Cardiac fibroblast (primary cell): Measurements from ENCODE around the gene HNRNPLL.

Source experiments
- DNase-seq, 2 donors: peaks; one replicate each; pipeline versions ENCODE4 v3.0.0 to v3.0.0-alpha.2; 2010; ENCODE audit warnings: low read depth in 2 of 2
- H3K4me3 ChIP-seq, 2 donors: replicated peaks in 1 of 2; 1 replicate in 1 of 2; 2 replicates in 1 of 2; pipeline ENCODE4 v1.5.1; 2011; ENCODE audit warnings: low read depth in 2 of 2, low read length in 2 of 2, mild to moderate bottlenecking in 2 of 2, moderate library complexity in 1 of 2
- CTCF ChIP-seq: IDR thresholded peaks from one replicate; pipeline ENCODE4 v1.5.1; 2011; ENCODE audit warnings: low read depth, mild to moderate bottlenecking, low read length, inconsistent platforms

HNRNPLL gene

GRCh38 chr2:38631976-38632375 is 29.2 kb upstream of the HNRNPLL start:
- no peak for DNase-seq
- no peak overlapping the region for H3K4me3 ChIP-seq
- TF ChIP-seq CTCF: no peak

- peak in 1 of 2 donors; percentile 36 for DNase-seq
- TF ChIP-seq CTCF: no peak
- no peak overlapping the region for H3K4me3 ChIP-seq
Observed at GRCh38 chr2:38629684-38630083, 27.0 kb upstream of the HNRNPLL start.

- no peak overlapping the region for H3K4me3 ChIP-seq
- TF ChIP-seq CTCF: no peak
- DNase-seq: no peak
Observed at GRCh38 chr2:38627391-38627790, 24.7 kb upstream of the HNRNPLL start.

GRCh38 chr2:38626326-38627035 is 23.8 kb upstream of the HNRNPLL start:
- no peak for TF ChIP-seq CTCF
- no peak overlapping the region for H3K4me3 ChIP-seq
- DNase-seq: no peak

GRCh38 chr2:38622210-38622609 is 19.5 kb upstream of the HNRNPLL start:
- H3K4me3 ChIP-seq: no peak overlapping the region
- TF ChIP-seq CTCF: no peak
- DNase-seq: no peak

- DNase-seq: no peak
- no peak overlapping the region for H3K4me3 ChIP-seq
- no peak for TF ChIP-seq CTCF
Observed at GRCh38 chr2:38621018-38621417, 18.3 kb upstream of the HNRNPLL start.
